HEK293 (cell line): ENCODE results near the gene MAGI1.

Experiments used
- CTCF ChIA-PET: fragments of 350-600 bp; formaldehyde crosslinking; extraction: SDS; loops from one replicate; lab custom pipeline; 2021; ENCODE audit warnings: antibody characterized with exemption; lab: Yijun Ruan, JAX
- POLR2A ChIA-PET: fragments of 300-600 bp; formaldehyde crosslinking; extraction: SDS; loops from one replicate; lab custom pipeline; 2020; ENCODE audit warnings: antibody characterized with exemption, inconsistent platforms; lab: Yijun Ruan, JAX
- H3K27ac ChIP-seq: fragments of 200-500 bp; sonication (Bioruptor generic); 2 replicates; pipeline ENCODE4 v1.5.1; 2014; ENCODE audit warnings: low read depth, low read length, control low read depth, inconsistent platforms; ENCODE audit errors: extremely low read depth
- H3K36me3 ChIP-seq, 2 experiments: fragments of 200-500 bp in 1 of 2; sonication (Bioruptor generic) in 1 of 2; 1 replicate in 1 of 2; 2 replicates in 1 of 2; pipeline ENCODE4 v1.5.1; 2014 to 2017; ENCODE audit warnings: inconsistent platforms in 2 of 2, low read length in 2 of 2; ENCODE audit not compliant: control insufficient read depth in 2 of 2, insufficient read depth in 1 of 2
- H3K4me1 ChIP-seq: fragments of 200-500 bp; sonication (Bioruptor generic); 2 replicates; pipeline ENCODE4 v1.5.1; 2014; ENCODE audit warnings: mild to moderate bottlenecking, low read length, inconsistent platforms; ENCODE audit not compliant: control insufficient read depth, insufficient read depth
- H3K4me3 ChIP-seq: 2 replicates; pipeline ENCODE4 v1.5.1; 2011; ENCODE audit warnings: low read depth, mild to moderate bottlenecking, control low read depth, low read length, moderate library complexity
- H3K9me3 ChIP-seq: fragments of 200-500 bp; sonication (Bioruptor generic); 2 replicates; pipeline ENCODE4 v1.5.1; 2014; ENCODE audit warnings: low read depth, low read length, inconsistent platforms; ENCODE audit not compliant: control insufficient read depth, insufficient read depth
- GFI1B ChIP-seq: fragments of 450-650 bp; formaldehyde crosslinking; IDR thresholded peaks from 2 replicates; pipeline ENCODE4 v1.5.1; 2016; ENCODE audit warnings: missing biosample characterization, missing genetic modification characterization
- GLI4 ChIP-seq: fragments of 450-650 bp; formaldehyde crosslinking; IDR thresholded peaks from 2 replicates; pipeline ENCODE4 v1.5.1; 2016; ENCODE audit warnings: missing biosample characterization, missing genetic modification characterization
- OVOL3 ChIP-seq: fragments of 450-650 bp; formaldehyde crosslinking; IDR thresholded peaks from 2 replicates; pipeline ENCODE4 v1.5.1; 2016; ENCODE audit warnings: missing biosample characterization, missing genetic modification characterization
- TRIM28 ChIP-seq: IDR thresholded peaks from 2 replicates; pipeline ENCODE4 v1.6.1; 2011; ENCODE audit warnings: low read length, control low read depth, borderline replicate concordance
- ZNF112 ChIP-seq: fragments of 450-650 bp; formaldehyde crosslinking; IDR thresholded peaks from 2 replicates; pipeline ENCODE4 v1.5.0; 2017; ENCODE audit warnings: missing biosample characterization, missing genetic modification characterization
- ZNF140 ChIP-seq: fragments of 450-650 bp; formaldehyde crosslinking; IDR thresholded peaks from 2 replicates; pipeline ENCODE4 v1.5.1; 2016; ENCODE audit warnings: missing biosample characterization, missing genetic modification characterization
- ZNF157 ChIP-seq: fragments of 450-650 bp; formaldehyde crosslinking; IDR thresholded peaks from 2 replicates; pipeline ENCODE4 v1.5.1; 2016; ENCODE audit warnings: missing biosample characterization, missing genetic modification characterization
- ZNF223 ChIP-seq: fragments of 450-650 bp; formaldehyde crosslinking; IDR thresholded peaks from 2 replicates; pipeline ENCODE4 v1.5.1; 2016; ENCODE audit warnings: missing biosample characterization, missing genetic modification characterization
- ZNF239 ChIP-seq: fragments of 450-650 bp; formaldehyde crosslinking; IDR thresholded peaks from 2 replicates; pipeline ENCODE4 v1.5.1; 2016; ENCODE audit warnings: missing biosample characterization, missing genetic modification characterization
- ZNF416 ChIP-seq: fragments of 450-650 bp; formaldehyde crosslinking; IDR thresholded peaks from 2 replicates; pipeline ENCODE4 v1.5.1; 2016; ENCODE audit warnings: missing biosample characterization, missing genetic modification characterization
- ZNF76 ChIP-seq: fragments of 450-650 bp; formaldehyde crosslinking; IDR thresholded peaks from 2 replicates; pipeline ENCODE4; 2016; ENCODE audit warnings: low read depth, missing biosample characterization, missing genetic modification characterization, borderline replicate concordance
- ZNF776 ChIP-seq: fragments of 450-650 bp; formaldehyde crosslinking; IDR thresholded peaks from 2 replicates; pipeline ENCODE4 v1.5.0; 2017; ENCODE audit warnings: missing biosample characterization, missing genetic modification characterization, borderline replicate concordance
- ZNF777 ChIP-seq: fragments of 450-650 bp; formaldehyde crosslinking; IDR thresholded peaks from 2 replicates; pipeline ENCODE4 v1.5.1; 2017; ENCODE audit warnings: missing biosample characterization, missing genetic modification characterization, borderline replicate concordance
- ZNF792 ChIP-seq: fragments of 450-650 bp; formaldehyde crosslinking; IDR thresholded peaks from 2 replicates; pipeline ENCODE4 v1.5.1; 2016; ENCODE audit warnings: missing biosample characterization, missing genetic modification characterization
- ZNF843 ChIP-seq: fragments of 450-650 bp; formaldehyde crosslinking; IDR thresholded peaks from 2 replicates; pipeline ENCODE4 v1.5.1; 2016; ENCODE audit warnings: missing biosample characterization, missing genetic modification characterization
- TF ChIP-seq, protein P1 (sequence below): fragments of 450-650 bp; formaldehyde crosslinking; IDR thresholded peaks from 2 replicates; pipeline ENCODE4 v1.5.1; 2016; ENCODE audit warnings: missing biosample characterization, missing genetic modification characterization
- TF ChIP-seq, protein P2 (sequence below): fragments of 450-650 bp; formaldehyde crosslinking; IDR thresholded peaks from 2 replicates; pipeline ENCODE4 v1.5.1; 2016; ENCODE audit warnings: missing biosample characterization, missing genetic modification characterization
- TF ChIP-seq, protein P3 (sequence below): fragments of 450-650 bp; formaldehyde crosslinking; IDR thresholded peaks from 2 replicates; pipeline ENCODE4 v1.5.1; 2016; ENCODE audit warnings: missing biosample characterization, missing genetic modification characterization
- TF ChIP-seq, protein P4 (sequence below): fragments of 450-650 bp; formaldehyde crosslinking; IDR thresholded peaks from 2 replicates; pipeline ENCODE4 v1.5.1; 2017; ENCODE audit warnings: missing biosample characterization, missing genetic modification characterization

Gene MAGI1

DNA sequence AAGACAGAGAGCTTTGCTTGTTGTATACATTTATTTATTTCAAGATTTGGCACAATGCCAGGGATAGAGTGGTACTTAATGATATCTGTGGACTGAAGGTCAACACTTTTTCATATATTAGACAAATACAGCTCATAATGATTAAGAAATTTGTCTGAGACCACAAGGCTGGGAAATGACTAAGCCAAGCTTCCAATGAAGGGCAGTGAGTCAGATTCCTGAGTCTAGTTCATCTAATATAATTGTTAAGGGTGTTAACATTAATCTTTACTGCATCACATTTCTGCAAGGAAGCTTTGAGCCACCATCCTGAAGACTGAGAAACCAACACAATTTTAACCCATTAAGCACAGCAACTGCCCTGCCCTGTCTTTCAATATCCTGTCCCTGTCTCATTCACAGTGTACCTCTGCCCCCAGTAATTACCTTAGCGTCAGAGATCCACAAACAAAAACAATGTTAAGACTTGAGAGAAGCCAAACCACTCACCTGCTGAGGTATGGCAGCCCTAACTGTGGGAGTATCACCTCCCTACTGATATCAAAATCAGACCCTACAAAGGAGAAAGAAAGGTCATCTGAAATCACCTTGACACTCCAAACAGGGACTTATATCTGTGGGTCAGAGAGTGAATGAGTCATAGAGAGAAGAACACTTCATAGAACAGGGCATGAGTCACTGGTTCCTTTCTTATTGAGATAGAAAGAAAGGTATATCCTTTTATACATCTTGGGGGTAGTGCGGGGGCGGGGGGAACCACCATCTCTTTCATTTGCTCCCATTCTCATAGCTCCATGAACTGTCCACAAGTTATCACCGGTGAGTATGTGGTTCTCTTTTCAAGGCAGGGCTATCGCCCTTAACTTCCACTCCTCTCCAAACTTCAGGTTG lies 74.7 kb downstream of the MAGI1 start (continued):
- TF ChIP-seq, protein P1, sequence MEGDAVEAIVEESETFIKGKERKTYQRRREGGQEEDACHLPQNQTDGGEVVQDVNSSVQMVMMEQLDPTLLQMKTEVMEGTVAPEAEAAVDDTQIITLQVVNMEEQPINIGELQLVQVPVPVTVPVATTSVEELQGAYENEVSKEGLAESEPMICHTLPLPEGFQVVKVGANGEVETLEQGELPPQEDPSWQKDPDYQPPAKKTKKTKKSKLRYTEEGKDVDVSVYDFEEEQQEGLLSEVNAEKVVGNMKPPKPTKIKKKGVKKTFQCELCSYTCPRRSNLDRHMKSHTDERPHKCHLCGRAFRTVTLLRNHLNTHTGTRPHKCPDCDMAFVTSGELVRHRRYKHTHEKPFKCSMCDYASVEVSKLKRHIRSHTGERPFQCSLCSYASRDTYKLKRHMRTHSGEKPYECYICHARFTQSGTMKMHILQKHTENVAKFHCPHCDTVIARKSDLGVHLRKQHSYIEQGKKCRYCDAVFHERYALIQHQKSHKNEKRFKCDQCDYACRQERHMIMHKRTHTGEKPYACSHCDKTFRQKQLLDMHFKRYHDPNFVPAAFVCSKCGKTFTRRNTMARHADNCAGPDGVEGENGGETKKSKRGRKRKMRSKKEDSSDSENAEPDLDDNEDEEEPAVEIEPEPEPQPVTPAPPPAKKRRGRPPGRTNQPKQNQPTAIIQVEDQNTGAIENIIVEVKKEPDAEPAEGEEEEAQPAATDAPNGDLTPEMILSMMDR (tag by site-specific recombination) = no peak

DNA sequence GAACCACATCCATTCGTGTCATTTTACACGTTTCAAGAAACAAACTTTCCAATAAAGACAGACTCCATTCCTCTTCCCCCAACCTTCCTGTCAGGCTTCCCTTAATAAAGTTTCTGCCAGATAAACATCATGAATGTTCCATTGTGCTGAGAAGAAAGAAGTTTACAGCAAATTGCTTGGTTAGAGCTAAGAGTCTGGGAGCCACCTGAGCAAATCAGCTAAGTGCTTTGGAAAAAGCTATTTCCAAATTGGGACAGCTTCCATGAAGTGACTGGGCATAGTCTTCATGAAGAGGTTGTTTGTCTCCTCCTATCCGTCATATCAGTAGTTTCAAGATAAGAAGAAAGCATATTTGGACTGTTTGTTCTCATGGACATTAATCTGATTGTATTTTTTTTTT lies 77.0 kb downstream of the MAGI1 start:
- H3K9me3 ChIP-seq = no peaks in the 10 kb centered on the region
- H3K4me3 ChIP-seq = no peak overlapping the region
- H3K27ac ChIP-seq = no peak overlapping the region
- ChIA-PET POLR2A (no interaction called here), CTCF (no interaction called here)
- H3K4me1 ChIP-seq = 0 out of 2 replicates have a peak, but pooled peaks cover 2% of the 10 kb centered on the region
- TF ChIP-seq ZNF76 (tag by site-specific recombination) (no peak), ZNF112 (no peak), OVOL3 (tag by site-specific recombination) (no peak), GLI4 (no peak), ZNF157 (tag by site-specific recombination) (no peak), ZNF223 (tag by site-specific recombination) (no peak), ZNF776 (tag by site-specific recombination) (no peak), ZNF792 (tag by site-specific recombination) (no peak), ZNF416 (no peak), ZNF239 (no peak), GFI1B (tag by site-specific recombination) (no peak)
- TF ChIP-seq, protein P2, sequence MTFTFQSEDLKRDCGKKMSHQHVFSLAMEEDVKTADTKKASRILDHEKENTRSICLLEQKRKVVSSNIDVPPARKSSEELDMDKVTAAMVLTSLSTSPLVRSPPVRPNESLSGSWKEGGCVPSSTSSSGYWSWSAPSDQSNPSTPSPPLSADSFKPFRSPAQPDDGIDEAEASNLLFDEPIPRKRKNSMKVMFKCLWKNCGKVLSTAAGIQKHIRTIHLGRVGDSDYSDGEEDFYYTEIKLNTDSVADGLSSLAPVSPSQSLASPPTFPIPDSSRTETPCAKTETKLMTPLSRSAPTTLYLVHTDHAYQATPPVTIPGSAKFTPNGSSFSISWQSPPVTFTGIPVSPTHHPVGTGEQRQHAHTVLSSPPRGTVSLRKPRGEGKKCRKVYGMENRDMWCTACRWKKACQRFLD = no peak
- TF ChIP-seq, protein P3, sequence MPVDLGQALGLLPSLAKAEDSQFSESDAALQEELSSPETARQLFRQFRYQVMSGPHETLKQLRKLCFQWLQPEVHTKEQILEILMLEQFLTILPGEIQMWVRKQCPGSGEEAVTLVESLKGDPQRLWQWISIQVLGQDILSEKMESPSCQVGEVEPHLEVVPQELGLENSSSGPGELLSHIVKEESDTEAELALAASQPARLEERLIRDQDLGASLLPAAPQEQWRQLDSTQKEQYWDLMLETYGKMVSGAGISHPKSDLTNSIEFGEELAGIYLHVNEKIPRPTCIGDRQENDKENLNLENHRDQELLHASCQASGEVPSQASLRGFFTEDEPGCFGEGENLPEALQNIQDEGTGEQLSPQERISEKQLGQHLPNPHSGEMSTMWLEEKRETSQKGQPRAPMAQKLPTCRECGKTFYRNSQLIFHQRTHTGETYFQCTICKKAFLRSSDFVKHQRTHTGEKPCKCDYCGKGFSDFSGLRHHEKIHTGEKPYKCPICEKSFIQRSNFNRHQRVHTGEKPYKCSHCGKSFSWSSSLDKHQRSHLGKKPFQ (tag by site-specific recombination) = no peak
- H3K36me3 ChIP-seq = no peaks in the 10 kb centered on the region

DNA sequence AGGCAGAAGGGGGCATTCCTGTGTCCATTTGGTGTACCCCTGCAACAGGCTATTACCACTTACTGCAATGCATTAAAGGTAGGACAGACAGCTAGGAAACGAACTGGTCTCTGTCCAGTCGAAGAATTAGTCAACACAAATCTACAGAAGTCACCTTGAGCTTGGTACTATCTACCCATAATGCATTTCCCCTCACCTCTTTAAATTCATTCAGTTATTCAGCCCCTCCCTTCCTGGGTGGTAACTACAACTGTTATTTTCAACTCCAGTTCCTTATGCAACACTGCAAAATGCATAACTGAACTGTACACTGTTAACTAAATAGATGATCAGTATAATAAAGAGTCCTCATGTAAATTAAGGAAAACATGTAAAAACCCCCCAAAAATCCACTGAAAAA lies 77.6 kb downstream of the MAGI1 start:
- H3K27ac ChIP-seq = no peak overlapping the region
- POLR2A ChIA-PET = no interaction called here
- H3K36me3 ChIP-seq = no peaks in the 10 kb centered on the region
- H3K9me3 ChIP-seq = no peaks in the 10 kb centered on the region
- H3K4me1 ChIP-seq = 0 out of 2 replicates have a peak, but pooled peaks cover 2% of the 10 kb centered on the region
- CTCF ChIA-PET = no interaction called here
- no peak overlapping the region for H3K4me3 ChIP-seq
- TF ChIP-seq TRIM28 (no peak), GFI1B (tag by site-specific recombination) (no peak), ZNF776 (tag by site-specific recombination) (no peak), ZNF843 (no peak), ZNF777 (tag by site-specific recombination) (no peak), ZNF140 (no peak)
- TF ChIP-seq, protein P4, sequence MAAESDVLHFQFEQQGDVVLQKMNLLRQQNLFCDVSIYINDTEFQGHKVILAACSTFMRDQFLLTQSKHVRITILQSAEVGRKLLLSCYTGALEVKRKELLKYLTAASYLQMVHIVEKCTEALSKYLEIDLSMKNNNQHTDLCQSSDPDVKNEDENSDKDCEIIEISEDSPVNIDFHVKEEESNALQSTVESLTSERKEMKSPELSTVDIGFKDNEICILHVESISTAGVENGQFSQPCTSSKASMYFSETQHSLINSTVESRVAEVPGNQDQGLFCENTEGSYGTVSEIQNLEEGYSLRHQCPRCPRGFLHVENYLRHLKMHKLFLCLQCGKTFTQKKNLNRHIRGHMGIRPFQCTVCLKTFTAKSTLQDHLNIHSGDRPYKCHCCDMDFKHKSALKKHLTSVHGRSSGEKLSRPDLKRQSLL (tag by site-specific recombination) = no peak
- TF ChIP-seq, protein P2 = no peak
